HUDEP-2 (cell line): Measurements from ENCODE around the gene MED23.
A peak's percentile ranks its signal among the peaks of the same experiment; 100 is the strongest.

Source experiments
- DNase-seq, 76 experiments: peaks; one replicate each; lab custom pipeline; 2025; ENCODE audit not compliant: unreplicated experiment in 76 of 76; lab: John Stamatoyannopoulos, UW

MED23 gene, protein sequence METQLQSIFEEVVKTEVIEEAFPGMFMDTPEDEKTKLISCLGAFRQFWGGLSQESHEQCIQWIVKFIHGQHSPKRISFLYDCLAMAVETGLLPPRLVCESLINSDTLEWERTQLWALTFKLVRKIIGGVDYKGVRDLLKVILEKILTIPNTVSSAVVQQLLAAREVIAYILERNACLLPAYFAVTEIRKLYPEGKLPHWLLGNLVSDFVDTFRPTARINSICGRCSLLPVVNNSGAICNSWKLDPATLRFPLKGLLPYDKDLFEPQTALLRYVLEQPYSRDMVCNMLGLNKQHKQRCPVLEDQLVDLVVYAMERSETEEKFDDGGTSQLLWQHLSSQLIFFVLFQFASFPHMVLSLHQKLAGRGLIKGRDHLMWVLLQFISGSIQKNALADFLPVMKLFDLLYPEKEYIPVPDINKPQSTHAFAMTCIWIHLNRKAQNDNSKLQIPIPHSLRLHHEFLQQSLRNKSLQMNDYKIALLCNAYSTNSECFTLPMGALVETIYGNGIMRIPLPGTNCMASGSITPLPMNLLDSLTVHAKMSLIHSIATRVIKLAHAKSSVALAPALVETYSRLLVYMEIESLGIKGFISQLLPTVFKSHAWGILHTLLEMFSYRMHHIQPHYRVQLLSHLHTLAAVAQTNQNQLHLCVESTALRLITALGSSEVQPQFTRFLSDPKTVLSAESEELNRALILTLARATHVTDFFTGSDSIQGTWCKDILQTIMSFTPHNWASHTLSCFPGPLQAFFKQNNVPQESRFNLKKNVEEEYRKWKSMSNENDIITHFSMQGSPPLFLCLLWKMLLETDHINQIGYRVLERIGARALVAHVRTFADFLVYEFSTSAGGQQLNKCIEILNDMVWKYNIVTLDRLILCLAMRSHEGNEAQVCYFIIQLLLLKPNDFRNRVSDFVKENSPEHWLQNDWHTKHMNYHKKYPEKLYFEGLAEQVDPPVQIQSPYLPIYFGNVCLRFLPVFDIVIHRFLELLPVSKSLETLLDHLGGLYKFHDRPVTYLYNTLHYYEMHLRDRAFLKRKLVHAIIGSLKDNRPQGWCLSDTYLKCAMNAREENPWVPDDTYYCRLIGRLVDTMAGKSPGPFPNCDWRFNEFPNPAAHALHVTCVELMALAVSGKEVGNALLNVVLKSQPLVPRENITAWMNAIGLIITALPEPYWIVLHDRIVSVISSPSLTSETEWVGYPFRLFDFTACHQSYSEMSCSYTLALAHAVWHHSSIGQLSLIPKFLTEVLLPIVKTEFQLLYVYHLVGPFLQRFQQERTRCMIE (N-terminal part only)

DNA sequence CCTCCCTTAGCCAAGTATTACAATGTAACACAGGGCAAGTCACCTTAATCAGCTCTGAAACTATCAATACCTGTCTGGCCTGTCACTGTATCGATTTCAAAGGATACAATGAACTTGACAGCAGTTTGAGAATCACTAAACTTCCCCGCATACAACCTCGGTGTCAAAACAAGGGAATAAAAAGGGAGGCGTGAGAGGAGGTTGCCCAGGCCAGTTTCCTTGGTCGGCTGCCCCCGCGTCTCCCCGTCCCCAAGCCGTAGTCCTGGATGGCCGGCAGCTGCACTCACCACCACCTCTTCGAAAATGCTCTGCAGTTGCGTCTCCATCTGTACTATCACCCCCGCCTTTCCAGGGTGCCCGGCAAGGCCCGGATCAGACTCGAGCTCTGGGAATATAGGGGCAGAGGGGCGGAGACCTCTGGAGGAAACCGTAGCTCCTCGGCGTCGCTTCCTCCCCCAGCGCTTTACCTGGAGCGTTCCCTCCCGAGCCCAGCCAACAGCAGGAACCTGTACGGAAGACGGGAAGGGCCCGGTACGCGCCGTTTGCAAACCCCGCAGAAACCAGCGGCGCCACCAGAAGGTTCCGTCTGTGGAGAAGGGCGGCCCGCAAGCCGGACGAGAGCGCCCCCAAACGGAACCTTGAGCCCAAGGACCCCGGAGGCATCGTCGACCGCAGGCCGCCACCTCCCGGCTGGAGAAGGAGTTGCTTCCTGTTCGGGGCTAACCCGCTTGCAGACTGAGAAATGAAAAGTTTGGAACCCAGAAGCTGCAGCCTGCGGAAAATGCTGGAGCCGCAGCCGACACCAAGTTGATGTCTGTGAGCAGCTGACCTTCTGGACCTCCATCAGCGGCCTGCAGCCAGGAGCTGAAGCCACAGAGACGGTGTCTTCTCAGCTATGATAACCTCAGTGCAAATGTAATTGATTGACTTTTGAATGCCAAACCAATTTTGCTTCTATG, at the start of gene MED23:
MED23 (minus strand) TSS at position 519 of the 959 bp plus-strand sequence; CDS start at position 326, 193 bp downstream.
- peak; percentile 60 to 99 (median 96) for DNase-seq

DNA sequence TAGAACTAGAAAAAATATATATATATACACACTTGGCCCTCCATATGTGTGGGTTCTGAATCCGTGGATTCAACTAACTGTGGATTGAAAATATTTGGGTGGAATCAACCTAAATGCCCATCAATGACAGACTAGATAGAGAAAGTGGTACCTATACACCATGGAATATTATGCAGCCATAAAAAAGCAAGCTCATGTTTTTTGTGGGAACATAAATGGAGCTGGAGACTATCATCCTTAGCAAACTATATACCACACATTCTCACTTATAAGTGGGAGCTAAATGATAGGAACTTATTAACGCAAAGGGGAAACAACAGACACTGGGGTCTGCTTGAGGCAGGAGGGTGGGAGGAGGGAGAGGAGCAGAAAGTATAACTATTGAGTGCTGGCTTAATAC, 45.1 kb upstream of the MED23 start:
- DNase-seq: no peak

DNA sequence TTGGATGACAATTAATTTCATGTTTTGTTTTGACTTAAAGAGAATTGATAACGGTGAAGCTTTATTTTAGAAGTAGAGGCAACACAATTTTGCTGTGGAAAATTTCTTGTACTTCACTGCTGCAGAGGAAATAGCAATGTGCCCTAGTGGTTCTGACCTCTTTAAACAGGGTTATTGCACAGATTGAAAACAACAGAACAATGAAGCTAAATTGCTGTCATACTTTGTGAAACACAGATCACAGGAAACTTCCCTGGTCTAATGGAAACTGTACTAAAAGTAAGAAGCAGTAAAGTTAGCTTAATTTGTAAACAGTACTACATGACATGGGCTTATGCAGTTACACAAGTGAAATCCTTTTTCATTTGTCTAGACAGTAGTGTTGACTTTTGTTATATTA, 41.8 kb upstream of the MED23 start:
- DNase-seq: no peak

DNA sequence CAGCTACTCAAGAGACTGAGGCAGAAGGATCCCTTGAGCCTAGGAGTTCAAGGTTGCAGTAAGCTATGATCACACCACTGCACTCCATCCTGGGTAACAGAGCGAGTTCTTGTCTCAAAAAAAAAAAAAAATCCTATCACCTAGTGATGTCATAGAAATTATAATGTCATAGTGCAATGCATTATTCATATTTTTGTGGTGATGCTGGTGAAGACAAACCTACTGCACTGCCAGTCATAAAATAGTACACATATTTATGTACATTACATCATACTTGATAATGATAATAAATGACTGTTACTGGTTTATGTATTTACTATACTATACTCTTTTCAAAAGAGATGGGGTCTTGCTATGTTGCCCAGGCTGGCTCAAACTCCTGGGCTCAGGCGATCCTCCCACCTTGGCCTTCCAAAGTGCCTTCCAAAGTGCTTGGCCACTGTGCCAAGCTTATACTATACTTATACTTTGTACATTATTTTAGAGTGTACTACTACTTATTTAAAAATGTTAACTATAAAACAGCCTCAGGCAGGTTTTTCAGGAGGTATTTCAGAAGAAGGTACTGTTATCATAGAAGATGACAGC, 35.6 kb upstream of the MED23 start:
- DNase-seq: no peak

DNA sequence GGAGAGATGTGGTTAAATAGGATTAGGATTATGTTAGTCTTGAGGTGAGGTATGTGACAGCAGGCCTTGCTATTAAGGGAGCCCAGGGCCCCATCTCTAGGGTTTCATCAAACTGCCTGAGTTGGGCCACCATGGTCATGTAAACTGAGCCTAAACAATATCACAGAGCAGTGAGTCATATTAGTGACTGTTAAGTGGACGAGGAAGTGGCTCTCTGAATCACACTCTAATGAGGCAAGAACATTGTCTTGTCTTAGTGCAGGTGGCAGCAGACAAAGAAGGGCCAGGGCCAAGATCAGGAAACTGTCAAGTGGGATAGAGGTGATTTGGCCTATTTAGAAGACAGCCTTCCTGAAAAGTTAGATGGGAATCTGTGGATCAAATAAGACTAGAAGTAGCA, 32.2 kb upstream of the MED23 start:
- DNase-seq: peak in 6 of 76 experiments; percentile 22 to 49 (median 28)

DNA sequence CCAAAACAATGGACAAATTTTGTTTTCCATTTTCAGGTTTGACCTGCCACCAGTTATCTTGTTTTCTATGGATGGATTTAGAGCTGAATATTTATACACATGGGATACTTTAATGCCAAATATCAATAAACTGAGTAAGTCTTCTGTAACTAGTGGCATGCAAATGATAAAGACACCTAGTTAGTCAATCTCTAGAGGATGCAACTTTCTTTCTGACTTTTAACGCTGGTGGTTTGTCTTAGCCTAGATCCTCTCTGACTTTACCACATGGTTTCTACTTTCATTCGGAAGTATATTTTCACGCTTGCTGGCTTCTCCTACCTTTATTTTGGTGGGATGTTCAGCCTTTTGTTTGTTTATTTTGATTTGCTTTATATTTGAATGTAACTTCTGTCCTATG, 30.2 kb upstream of the MED23 start:
- DNase-seq: no peak

DNA sequence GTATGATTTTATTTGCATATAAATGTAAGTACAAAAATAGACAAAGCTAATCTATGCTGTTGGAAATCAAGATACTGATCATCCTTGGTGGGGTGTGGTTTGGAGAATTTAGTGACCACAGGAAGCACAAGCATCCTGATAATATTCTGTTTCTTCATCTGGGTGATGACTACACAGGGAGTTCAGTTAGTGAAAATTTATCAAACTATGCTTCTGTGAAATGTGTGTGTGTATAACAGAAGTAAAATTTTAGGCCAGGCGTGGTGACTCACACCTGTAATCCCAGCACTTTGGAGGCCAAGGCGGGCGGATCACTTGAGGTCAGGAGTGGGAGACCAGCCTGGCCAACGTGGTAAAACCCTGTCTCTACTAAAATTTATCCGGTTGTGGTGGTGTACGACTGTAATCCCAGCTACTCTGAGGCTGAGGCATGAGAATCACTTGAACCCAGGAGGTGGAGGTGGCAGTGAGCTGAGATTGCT, 29.6 kb upstream of the MED23 start:
- peak in 34 of 76 experiments; percentile 6 to 68 (median 42) for DNase-seq

DNA sequence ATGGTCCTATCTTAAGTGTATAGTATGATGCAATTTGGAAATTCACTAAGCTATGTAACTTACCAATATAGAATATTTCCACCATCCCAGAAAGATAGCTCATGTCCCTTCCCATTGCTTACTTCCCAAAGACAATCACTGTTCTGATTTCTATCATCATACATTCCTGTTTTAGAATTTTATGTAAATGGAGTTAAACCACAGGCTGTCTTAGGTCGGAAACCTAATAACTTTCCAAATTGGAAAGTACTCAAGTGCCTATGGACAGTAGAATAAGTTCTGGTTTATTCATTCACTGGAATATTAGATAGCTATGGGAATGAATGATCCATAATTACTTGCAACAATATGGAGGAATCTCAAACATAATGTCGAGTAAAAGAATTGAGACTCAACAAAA, 29.2 kb upstream of the MED23 start:
- no peak for DNase-seq

DNA sequence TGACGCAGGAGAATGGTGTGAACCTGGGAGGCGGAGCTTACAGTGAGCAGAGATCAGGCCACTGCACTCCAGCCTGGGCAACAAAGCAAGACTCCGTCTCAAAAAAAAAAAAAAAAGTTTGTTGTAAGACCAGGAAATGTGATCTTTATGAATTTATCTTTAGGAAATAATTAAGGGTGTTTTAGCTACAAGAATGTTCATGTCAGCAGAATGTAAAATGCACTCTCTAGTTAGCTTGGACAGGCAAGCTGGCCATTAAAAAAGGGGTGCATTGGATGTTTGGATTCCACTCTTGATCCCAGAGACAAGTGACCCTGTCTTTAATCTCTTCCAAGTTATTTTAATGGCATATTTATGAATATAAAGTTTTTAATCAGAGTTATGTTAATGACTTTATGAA, 28.6 kb upstream of the MED23 start:
- DNase-seq: no peak

DNA sequence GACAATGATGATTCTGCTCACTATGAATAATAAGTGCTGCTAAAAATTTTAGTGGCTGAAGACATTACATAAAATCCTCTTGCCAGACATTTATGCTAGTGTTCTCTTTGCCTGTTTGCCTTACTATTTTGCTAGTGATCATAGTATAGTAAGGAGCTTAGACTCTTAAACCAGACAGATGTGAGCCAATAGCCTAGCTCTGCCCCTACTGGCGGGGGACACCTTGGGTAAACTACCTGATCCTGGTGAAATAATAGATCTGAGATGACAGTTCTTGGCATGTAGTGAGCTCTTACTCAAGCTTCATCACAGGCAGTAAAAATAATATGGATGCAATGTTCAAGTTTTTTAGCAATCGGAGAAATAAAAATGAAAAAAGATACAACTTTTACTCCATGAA, 27.9 kb upstream of the MED23 start:
- DNase-seq: no peak

DNA sequence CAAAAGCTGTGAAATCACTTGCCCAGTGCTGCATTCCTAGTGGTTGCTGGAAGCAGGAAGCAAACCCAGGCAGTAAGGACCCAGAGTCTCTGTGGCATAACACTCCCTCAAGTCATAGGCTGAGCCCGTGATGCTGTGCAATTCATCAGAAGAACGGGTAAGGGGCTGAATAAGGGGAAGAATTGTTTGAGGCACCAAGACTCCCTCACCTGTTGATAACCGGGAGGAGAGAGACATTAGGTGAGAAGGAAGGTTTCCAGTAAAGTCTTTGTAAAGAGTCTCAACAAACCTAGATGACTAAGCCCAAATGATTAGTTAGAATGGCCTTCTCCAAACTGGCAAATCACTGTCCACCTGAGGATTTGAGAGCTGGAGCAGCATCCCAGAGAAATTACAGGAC, 27.3 kb upstream of the MED23 start:
- no peak for DNase-seq

DNA sequence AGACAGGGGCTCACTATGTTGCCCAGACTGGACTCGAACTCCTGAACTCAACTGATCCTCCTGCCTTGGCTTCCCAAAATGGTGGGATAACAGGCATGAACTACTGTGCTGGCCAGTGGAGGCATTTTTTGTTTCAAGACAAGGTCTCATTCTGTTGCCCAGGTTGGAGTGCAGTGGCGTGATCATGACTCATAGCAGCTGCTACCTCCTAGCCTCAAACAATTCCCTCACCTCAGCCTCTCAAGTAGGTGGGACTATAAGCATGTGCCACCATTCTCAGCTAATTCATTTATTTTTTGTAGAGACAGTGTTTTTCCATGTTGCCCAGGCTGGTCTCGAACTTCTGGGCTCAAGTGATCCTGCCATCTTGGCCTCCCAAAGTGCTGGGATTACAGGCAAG, 26.3 kb upstream of the MED23 start:
- no peak for DNase-seq

DNA sequence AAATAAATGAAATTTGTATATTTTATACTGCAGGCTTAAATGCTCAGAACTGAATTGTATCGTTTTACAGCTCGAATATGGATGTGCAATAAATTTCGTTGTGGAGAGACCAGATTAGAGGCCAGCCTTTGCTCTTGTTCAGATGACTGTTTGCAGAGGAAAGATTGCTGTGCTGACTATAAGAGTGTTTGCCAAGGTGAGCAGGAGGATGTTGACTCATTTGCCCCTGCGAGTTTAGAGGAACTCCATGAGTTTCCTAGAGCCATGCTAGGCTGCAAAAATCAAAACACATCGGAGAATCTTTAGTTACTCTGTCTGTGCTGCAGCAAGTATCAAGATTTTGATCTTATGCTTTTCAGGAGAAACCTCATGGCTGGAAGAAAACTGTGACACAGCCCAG, 24.4 kb upstream of the MED23 start:
- DNase-seq: no peak

DNA sequence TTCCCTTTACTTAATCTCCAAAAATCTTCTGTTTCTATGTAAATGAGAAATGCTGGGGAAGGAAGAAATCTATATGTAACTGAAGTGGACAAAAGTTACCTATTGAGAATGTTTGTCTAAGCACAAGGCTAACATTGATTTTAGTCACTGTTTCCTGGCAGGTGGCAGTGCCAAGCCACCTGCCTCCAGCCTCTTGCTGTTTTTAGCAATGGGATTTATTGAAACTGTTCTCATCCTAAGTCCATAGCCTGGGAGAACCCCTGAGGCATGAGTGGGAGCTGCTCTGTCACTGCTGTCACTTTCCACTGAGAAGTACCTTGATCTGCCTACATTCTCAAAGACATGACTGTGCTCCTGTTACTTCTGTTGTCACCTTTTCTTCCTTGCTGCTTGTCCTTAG, 23.7 kb upstream of the MED23 start:
- no peak for DNase-seq

DNA sequence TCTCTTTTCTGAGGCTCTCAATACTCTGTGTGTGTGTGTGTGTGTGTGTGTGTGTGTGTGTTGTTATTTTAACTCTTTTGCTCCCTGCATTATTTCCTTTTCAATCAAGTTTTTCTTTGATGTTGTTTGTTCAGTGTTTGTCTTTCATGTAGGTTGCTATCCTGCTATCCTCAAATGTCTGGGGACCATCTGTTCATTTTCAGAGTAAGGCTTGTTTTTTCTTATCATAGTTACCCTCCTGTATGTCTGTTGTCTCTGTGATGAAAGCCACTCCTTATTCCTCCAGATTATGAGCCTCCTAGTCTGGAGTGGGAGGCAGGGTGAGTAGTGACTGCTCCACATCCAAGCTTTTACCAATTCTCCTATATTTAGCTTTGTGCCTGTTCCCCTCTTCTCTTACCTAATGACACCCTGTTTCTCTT, 18.2 kb upstream of the MED23 start:
- DNase-seq: peak in 66 of 76 experiments; percentile 19 to 94 (median 62)

DNA sequence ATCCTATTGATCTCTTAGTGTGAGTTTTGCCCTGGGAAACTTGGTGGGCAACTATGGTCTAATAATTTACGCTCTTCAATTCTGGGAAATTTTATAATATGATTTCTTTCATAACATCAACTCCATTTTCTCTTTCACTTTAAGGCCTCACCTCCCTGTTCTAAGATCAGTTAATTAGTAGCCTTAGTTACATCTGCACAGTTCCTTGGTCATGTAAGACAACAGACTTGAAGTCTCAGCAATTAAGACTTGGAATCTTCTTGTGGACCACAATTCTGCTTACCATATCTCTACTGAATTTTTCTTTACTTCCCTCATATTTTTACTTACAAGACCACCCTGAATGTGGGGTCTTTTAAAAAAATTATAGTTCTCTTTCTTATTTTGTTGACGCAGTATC, 17.8 kb upstream of the MED23 start:
- peak in 2 of 76 experiments; percentile 42 to 56 for DNase-seq

DNA sequence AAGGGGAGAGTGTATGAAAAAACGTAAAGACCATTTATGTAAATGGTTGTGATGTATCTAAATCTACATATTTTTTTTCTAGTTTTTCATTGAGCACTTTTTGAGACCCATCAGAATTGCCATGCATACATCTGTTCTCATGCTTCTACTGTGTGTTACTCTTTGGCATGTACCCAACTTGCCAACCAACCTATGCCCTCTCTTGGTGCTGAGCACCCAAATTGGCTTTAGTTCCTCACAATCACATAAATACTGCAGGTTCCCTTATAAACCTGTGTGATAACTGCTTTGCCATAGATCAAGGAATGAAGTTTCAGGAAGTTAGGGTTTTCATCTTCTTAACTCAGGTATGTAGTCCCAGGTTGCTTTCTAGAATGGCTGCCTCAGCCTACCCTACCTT, 16.9 kb upstream of the MED23 start:
- DNase-seq: peak in 3 of 76 experiments; percentile 18 to 39 (median 33)

DNA sequence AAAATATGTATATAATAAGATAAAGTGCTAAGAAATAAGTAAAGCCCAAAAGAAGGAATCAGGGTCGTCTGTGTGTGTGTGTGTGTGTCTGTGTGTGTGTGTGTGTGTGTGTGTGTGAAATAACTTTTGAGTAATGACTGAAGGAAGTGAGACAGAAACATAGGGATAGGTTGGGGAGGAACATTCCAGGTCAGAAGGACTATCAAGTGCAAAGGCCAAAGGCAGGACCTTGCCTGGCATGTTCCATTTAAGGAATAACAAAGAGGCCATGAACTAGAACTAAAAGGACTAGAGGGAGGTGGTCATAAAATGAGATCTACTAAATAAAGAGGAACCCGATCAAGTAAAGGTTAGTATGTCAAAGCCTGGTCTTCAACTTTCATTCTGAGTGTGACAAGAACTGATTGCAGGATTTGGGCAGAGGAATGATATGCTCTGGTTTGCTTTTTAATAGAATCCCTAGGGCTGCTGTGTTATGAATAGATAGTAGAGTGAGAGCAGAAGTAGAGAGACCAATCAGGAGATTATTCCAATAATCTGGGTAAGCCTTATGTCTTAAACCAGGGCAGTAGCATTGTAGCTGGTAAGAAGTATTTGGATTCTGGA, 15.9 kb upstream of the MED23 start:
- DNase-seq: peak in 6 of 76 experiments; percentile 17 to 50 (median 32)
